Mammary epithelial cell (primary cell): ENCODE results near the gene TAF4.

Experiments used
- CTCF ChIP-seq, 2 donors: IDR thresholded peaks in 1 of 2; conservative IDR thresholded peaks in 1 of 2; 2 replicates each; pipeline ENCODE4 v1.5.1; 2011 to 2012; ENCODE audit warnings: inconsistent platforms in 2 of 2, low read length in 2 of 2, mild to moderate bottlenecking in 2 of 2, control low read depth in 1 of 2, low read depth in 1 of 2; ENCODE audit not compliant: insufficient read depth in 1 of 2; ENCODE audit errors: extremely low read depth in 1 of 2
- EZH2 ChIP-seq: IDR thresholded peaks from 2 replicates; pipeline ENCODE4 v1.6.1; 2012; ENCODE audit warnings: low read length, inconsistent platforms, borderline replicate concordance

GRCh38 chr20:61957961-61958715 is 107.5 kb downstream of the TAF4 start:
- no peak for TF ChIP-seq CTCF (conservative IDR thresholded peaks at IDR 0.05 in 1 of 2, IDR thresholded peaks at IDR 0.05 in 1 of 2; ENCODE audit: extremely low read depth in 1 of 2, insufficient read depth in 1 of 2, low read depth in 1 of 2, low read length in 2 of 2)
- no peak for TF ChIP-seq EZH2
